ENCODE results near the gene SHROOM1.

SHROOM1 gene

GRCh38 chr5:132778129-132778528 is 52.3 kb downstream of the SHROOM1 start:
- DNase-seq (ENCODE audit: low read depth), result no peak
- H3K4me3 ChIP-seq (ENCODE audit: low read depth, low read length), result peak overlapping the region; percentile 75
- no peak for TF ChIP-seq CTCF (IDR thresholded peaks at IDR 0.05; ENCODE audit: control insufficient read depth, extremely low read depth, insufficient read depth)

- peak within 1 kb of the TSS; percentile 75 for H3K4me3 ChIP-seq (ENCODE audit: low read depth, low read length)
- no peak for DNase-seq (ENCODE audit: low read depth)
- TF ChIP-seq CTCF (IDR thresholded peaks at IDR 0.05; ENCODE audit: control insufficient read depth, extremely low read depth, insufficient read depth), result no peak
Observed at GRCh38 chr5:132777209-132778069, 53.0 kb downstream of the SHROOM1 start, which contains the start of gene SEPTIN8. Gene SEPTIN8 (minus strand): TSS chr5:132777239. CDS start chr5:132777137, 102 bp downstream.

GRCh38 chr5:132776938-132777208 is 53.6 kb downstream of the SHROOM1 start:
- DNase-seq (ENCODE audit: low read depth), result no peak
- H3K4me3 ChIP-seq (ENCODE audit: low read depth, low read length), result peak overlapping the region; percentile 75
- TF ChIP-seq CTCF (IDR thresholded peaks at IDR 0.05; ENCODE audit: control insufficient read depth, extremely low read depth, insufficient read depth), result no peak

- H3K4me3 ChIP-seq (ENCODE audit: low read depth, low read length), result peak overlapping the region; percentile 75
- no peak for DNase-seq (ENCODE audit: low read depth)
- no peak for TF ChIP-seq CTCF (IDR thresholded peaks at IDR 0.05; ENCODE audit: control insufficient read depth, extremely low read depth, insufficient read depth)
Observed at GRCh38 chr5:132776131-132776937, 54.1 kb downstream of the SHROOM1 start.

- TF ChIP-seq CTCF (IDR thresholded peaks at IDR 0.05; ENCODE audit: control insufficient read depth, extremely low read depth, insufficient read depth), result no peak
- no peak overlapping the region for H3K4me3 ChIP-seq (ENCODE audit: low read depth, low read length)
- DNase-seq (ENCODE audit: low read depth), result no peak
Observed at GRCh38 chr5:132775476-132775961, 54.9 kb downstream of the SHROOM1 start.

- DNase-seq (ENCODE audit: low read depth), result no peak
- no peak overlapping the region for H3K4me3 ChIP-seq (ENCODE audit: low read depth, low read length)
- no peak for TF ChIP-seq CTCF (IDR thresholded peaks at IDR 0.05; ENCODE audit: control insufficient read depth, extremely low read depth, insufficient read depth)
Observed at GRCh38 chr5:132774896-132775295, 55.6 kb downstream of the SHROOM1 start.

Measured in LNCaP clone FGC (cell line).